ENCODE measurements around the gene SIGLEC9.

SIGLEC9 gene

DNA sequence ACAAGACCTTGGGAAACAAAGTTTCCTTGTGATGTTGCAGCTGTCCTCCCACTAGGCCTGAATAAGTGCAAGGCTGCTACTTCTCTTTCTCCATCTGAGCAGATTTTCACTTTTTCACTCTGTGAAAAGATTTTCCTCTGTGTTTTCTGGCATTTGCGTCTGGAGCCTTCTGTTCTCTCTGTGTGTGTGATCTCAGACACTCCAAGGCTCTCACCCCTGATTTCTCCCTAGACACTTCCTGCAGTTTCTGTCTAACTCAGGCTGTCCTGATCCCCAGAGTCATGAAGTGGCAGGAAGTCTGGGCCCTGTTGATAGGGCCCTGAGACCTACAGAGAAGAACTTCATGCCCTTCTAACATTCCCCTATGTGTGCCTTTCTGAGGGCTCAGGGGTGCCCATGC, 54.5 kb downstream of the SIGLEC9 start:
- no peak overlapping the region for H3K27ac ChIP-seq
- H3K9me3 ChIP-seq (ENCODE audit: low read depth, low read length) = no peaks in the 10 kb centered on the region
- no peak overlapping the region for H3K4me3 ChIP-seq
- no peaks in the 10 kb centered on the region for H3K36me3 ChIP-seq (ENCODE audit: insufficient read depth, low read length)
- no peak overlapping the region for H3K9ac ChIP-seq (ENCODE audit: insufficient read length)
- TF ChIP-seq POLR2AphosphoS5 (IDR thresholded peaks at IDR 0.05; ENCODE audit: borderline replicate concordance, low read depth, low read length) (no peak), FOXP2 (optimal IDR thresholded peaks at IDR 0.05; ENCODE audit: control extremely low read depth, extremely low read length, insufficient read depth) (no peak)
- DNase-seq (ENCODE audit: low read depth, low spot score) = no peak

All from SK-N-MC (cell line).